ENCODE results near the gene OR10G7. TPM values are rescaled to one million over a fixed set of nuclear protein-coding genes. Genes with fewer than 3 reads are reported as not detected.
"Not testable (repeated sequence)": the region's sequence is repeated elsewhere in the genome, so short reads cannot be mapped to it uniquely, and the experiment has no call there.

Gene OR10G7
- total RNA-seq, 1 donor from 2014 or later, result not detected

DNA sequence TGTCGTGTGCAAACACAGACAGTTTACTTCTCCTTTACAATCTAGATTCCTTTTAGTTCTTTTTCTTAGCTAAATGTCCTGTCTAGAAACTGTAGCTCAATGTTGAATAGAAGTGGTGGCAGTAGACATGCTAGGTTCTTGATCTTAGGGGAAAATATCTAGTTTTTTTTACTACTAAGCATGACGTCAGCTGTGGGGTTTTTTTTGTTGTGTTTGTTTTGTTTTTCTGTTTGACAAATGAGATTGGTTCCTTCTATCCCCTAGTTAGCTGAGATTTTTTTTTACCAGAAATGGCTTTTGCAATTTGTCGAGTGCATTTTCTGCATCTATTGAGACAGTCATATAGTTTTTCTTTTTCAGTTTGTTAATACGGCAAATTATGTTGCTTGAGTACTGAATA is 2.3 kb upstream of the OR10G7 start:
- DNase-seq (ENCODE audit: low spot score), result no peak

DNA sequence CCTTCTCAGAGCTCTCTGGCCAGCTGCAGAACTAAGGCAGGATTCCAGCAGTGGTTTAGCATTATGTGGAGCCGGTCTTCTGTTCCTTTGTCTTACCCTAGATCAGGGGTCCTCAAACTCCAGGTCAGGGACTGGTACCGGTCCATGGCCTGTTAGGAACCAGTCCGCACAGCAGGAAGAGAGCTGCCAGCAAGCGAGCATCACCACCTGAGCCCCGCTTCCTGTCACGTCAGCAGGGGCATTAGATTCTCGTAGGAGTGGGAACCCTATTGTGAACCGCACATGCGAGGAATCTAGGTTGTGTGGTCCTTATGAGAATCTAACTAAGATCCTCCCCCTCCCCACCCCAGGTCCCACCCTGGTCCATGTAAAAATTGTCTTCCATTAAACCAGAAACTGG is 1.6 kb downstream of the OR10G7 start:
- DNase-seq (ENCODE audit: low spot score), result no peak

DNA sequence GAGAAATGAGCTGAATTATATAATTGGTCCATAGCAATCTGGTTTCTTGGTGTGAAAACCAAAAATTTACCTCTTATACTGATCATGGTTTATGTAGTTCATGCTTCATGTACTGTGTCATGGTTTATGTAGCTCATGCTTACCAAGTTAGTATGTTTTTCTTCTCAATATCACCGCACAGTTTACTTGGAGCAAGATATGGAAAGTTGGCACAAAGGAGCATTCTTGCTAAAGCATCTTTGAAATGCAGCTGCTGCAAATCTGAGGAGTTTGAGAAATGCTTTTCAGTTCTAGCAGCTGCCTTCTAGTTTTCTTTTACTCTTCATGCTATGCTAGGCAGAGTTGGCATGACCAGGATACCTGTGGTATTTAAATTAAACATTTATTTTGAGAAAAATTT is 4.5 kb downstream of the OR10G7 start:
- no peak for DNase-seq (ENCODE audit: low spot score)

DNA sequence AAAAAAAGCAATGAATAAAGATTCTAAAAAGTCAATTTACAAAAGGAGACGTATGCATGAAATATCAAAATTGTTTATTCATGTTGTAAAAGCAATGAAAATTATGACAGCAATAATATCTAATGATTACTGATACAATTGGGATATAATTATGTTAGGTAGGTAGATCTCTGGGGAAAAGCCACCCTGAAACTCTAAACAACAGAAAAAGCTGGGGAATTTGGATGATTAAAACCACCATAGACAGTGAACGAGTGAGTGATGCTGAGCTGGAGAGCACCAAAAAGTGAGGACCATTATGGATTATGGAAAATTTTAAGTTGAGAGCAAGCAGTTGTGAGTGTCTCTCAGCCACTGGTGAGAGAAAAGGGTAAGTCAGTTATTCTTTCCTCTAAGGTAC is 14.6 kb downstream of the OR10G7 start, which contains the start of gene OR10G8:
Gene OR10G8 (plus strand): TSS at position 301 of the 400 bp plus-strand sequence. CDS start 2,825 bp downstream, outside the sequence.
- DNase-seq (ENCODE audit: low spot score), result no peak

DNA sequence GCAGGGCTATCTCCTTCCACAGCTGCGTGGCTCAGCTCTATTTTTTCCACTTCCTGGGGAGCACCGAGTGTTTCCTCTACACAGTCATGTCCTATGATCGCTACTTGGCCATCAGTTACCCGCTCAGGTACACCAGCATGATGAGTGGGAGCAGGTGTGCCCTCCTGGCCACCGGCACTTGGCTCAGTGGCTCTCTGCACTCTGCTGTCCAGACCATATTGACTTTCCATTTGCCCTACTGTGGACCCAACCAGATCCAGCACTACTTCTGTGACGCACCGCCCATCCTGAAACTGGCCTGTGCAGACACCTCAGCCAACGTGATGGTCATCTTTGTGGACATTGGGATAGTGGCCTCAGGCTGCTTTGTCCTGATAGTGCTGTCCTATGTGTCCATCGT is 25.3 kb downstream of the OR10G7 start:
- DNase-seq (ENCODE audit: low spot score), result not testable (repeated sequence)

DNA sequence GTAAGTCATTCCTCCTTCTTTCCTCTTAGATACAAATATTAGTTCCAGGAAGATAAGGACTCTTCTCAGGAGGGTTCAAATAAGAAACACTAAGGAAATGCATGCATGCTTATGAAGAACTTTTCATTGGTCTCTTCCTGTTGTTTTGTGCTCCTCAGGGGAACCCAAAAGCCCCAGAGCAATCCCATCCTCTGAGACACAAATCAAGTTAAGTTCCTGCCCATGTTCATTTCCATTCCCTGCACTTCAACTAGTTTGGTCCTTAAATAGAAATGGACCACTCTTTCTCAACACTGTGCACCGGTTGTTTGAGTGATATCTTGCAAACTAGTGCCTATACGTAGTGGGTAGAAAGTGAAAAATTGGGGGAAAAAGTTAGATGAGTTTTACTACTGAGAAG is 28.4 kb downstream of the OR10G7 start, which contains the start of gene OR10G4:
Gene OR10G4 (plus strand): TSS at position 301 of the 400 bp plus-strand sequence. CDS start 2,578 bp downstream, outside the sequence.
- no peak for DNase-seq (ENCODE audit: low spot score)

DNA sequence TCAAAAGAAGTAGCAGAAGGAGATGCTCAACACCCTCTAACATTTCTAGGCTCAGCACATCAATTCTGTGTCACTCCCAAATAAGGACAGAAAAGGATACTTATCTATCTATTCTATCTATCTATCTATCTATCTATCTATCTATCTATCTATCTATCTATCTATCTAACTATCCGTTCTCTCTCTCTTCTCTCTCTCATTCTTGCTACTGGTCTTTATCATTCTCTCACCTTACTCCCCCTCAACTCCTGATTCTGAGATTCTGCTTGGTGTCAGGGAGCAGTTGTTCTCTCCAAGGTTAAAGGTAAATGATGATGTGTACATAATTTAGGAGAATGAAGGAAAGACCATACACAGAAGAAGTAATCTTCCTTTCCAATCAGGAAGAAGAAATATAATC is 46.0 kb downstream of the OR10G7 start, which contains the start of gene OR10G6:
Gene OR10G6 (minus strand): TSS at position 43 of the 400 bp plus-strand sequence. CDS start 0 bp downstream, at position 43.
- DNase-seq (ENCODE audit: low spot score), result no peak

Other genes with a start within 250 kb of the OR10G7 start
- not detected for gene OR6M1, start 235.0 kb downstream of the OR10G7 start, total RNA-seq
- gene TMEM225, start 155.7 kb downstream of the OR10G7 start, total RNA-seq, result not detected
- gene OR8D4, start 139.2 kb downstream of the OR10G7 start, total RNA-seq, result not detected
- not detected for gene OR4D5, start 101.7 kb downstream of the OR10G7 start, total RNA-seq
- not detected for gene OR6T1, start 97.5 kb downstream of the OR10G7 start, total RNA-seq
- gene OR10S1, start 63.5 kb downstream of the OR10G7 start, total RNA-seq, result not detected
- not detected for gene OR10G6, start 46.2 kb downstream of the OR10G7 start, total RNA-seq
- not detected for gene OR10G4, start 28.3 kb downstream of the OR10G7 start, total RNA-seq
- not detected for gene OR10G9, start 18.3 kb downstream of the OR10G7 start, total RNA-seq
- not detected for gene OR10G8, start 14.5 kb downstream of the OR10G7 start, total RNA-seq
- gene VWA5A, start 74.1 kb upstream of the OR10G7 start, total RNA-seq, result 14.6 TPM
- not detected for gene OR10D3, start 142.0 kb upstream of the OR10G7 start, total RNA-seq
- not detected for gene OR8G1, start 199.8 kb upstream of the OR10G7 start, total RNA-seq
- not detected for gene OR8G5, start 215.1 kb upstream of the OR10G7 start, total RNA-seq

All from mesenteric fat pad (tissue), 1 donor.